HCT116 (cell line): ENCODE results near the gene SH2D1B. TPM values are rescaled to one million over a fixed set of nuclear protein-coding genes. Genes with fewer than 3 reads are reported as not detected.

Experiments used
- ATAC-seq: fragments of 200-7000 bp; cut with Tn5 transposase; 2 replicates; pipeline ENCODE4 v1.9.1; 2020; ENCODE audit warnings: mild to moderate bottlenecking, moderate library complexity
- BruUV-seq: library from RNA; stranded (reverse); fragments of 400-500 nt; replicated peaks from 2 replicates; lab custom pipeline; 2021; lab: Mats Ljungman, UMichigan
- CTCF ChIA-PET: fragments of 300-600 bp; sonication (Branson Sonifier 250); formaldehyde crosslinking; loops from one replicate; lab custom pipeline; 2021; ENCODE audit warnings: antibody characterized with exemption; lab: Charles Lee
- POLR2A ChIA-PET: fragments of 300-600, 350-600 bp; sonication (Branson Sonifier 250); formaldehyde crosslinking; loops from one replicate; lab custom pipeline; 2021; ENCODE audit warnings: antibody characterized with exemption; lab: Charles Lee
- RAD21 ChIA-PET, 2 experiments: fragments of 300-600 bp; sonication (Branson Sonifier 250); formaldehyde crosslinking; loops; one replicate each; lab custom pipeline; 2023; ENCODE audit warnings: low total read pairs in 2 of 2; ENCODE audit not compliant: uncharacterized antibody in 2 of 2, unreplicated experiment in 2 of 2, low non-redundant PET in 1 of 2; lab: Charles Lee
- DNase-seq: peaks from one replicate; pipeline ENCODE4 v3.0.0-alpha.2; 2010; ENCODE audit warnings: low read depth, low spot score
- H2AFZ ChIP-seq: fragments of 200-600 bp; shearing (Covaris generic), sonication (generic); 2 replicates; pipeline ENCODE4 v1.6.1; 2017; ENCODE audit warnings: low read depth, mixed run types, mixed read lengths, antibody characterized with exemption, low read length; ENCODE audit not compliant: poor library complexity, severe bottlenecking
- H3K27ac ChIP-seq: 2 replicates; pipeline ENCODE4 v1.5.1; 2012; ENCODE audit warnings: low read depth, low read length
- H3K27me3 ChIP-seq: fragments of 200-600 bp; sonication (generic); 2 replicates; pipeline ENCODE4 v1.6.1; 2016; ENCODE audit warnings: mixed run types, low read length, mixed read lengths; ENCODE audit not compliant: insufficient read depth
- H3K36me3 ChIP-seq, 2 experiments: fragments of 200-500 bp in 1 of 2; fragments of 200-600 bp in 1 of 2; sonication (Bioruptor generic) in 1 of 2; sonication (generic) in 1 of 2; 2 replicates each; pipeline versions ENCODE4 v1.5.1 to v1.6.1; 2014 to 2016; ENCODE audit warnings: low read length in 2 of 2, inconsistent platforms in 1 of 2, mixed read lengths in 1 of 2, mixed run types in 1 of 2; ENCODE audit not compliant: insufficient read depth in 2 of 2, control insufficient read depth in 1 of 2
- H3K4me1 ChIP-seq, 2 experiments: fragments of 200-600 bp in 1 of 2; sonication (generic) in 1 of 2; 2 replicates each; pipeline versions ENCODE4 v1.5.1 to v1.6.1; 2012 to 2017; ENCODE audit warnings: low read length in 2 of 2, inconsistent platforms in 1 of 2, mild to moderate bottlenecking in 1 of 2, mixed read lengths in 1 of 2, mixed run types in 1 of 2, moderate library complexity in 1 of 2; ENCODE audit not compliant: insufficient read depth in 2 of 2, control insufficient read depth in 1 of 2
- H3K4me2 ChIP-seq: fragments of 200-600 bp; sonication (generic); 2 replicates; pipeline ENCODE4 v1.6.1; 2017; ENCODE audit warnings: mixed run types, low read length, mixed read lengths
- H3K4me3 ChIP-seq, 2 experiments: fragments of 200-600 bp in 1 of 2; sonication (generic) in 1 of 2; replicated peaks in 1 of 2; 2 replicates each; pipeline ENCODE4 v1.5.1; 2011 to 2016; ENCODE audit warnings: low read length in 2 of 2, control low read depth in 1 of 2, low read depth in 1 of 2, mild to moderate bottlenecking in 1 of 2, mixed read lengths in 1 of 2, mixed run types in 1 of 2
- H3K79me2 ChIP-seq: fragments of 200-600 bp; sonication (generic); 2 replicates; pipeline ENCODE4 v1.6.1; 2017; ENCODE audit warnings: mild to moderate bottlenecking, mixed run types, low read length, moderate library complexity, mixed read lengths; ENCODE audit not compliant: insufficient read depth
- H3K9ac ChIP-seq: fragments of 200-600 bp; sonication (generic); 2 replicates; pipeline ENCODE4 v1.6.1; 2016; ENCODE audit warnings: low read length, mixed read lengths
- H3K9me2 ChIP-seq: fragments of 200-600 bp; sonication (generic), shearing (Covaris generic); 2 replicates; pipeline ENCODE4 v1.6.1; 2017; ENCODE audit warnings: mixed run types, mild to moderate bottlenecking, moderate library complexity; ENCODE audit not compliant: insufficient read depth
- H3K9me3 ChIP-seq, 2 experiments: fragments of 200-500 bp in 1 of 2; fragments of 200-600 bp in 1 of 2; sonication (Bioruptor generic) in 1 of 2; sonication (generic) in 1 of 2; 2 replicates each; pipeline ENCODE4 v1.6.1; 2014 to 2017; ENCODE audit warnings: low read length in 2 of 2, mixed read lengths in 2 of 2, inconsistent platforms in 1 of 2, low read depth in 1 of 2, mild to moderate bottlenecking in 1 of 2, mixed run types in 1 of 2, moderate library complexity in 1 of 2; ENCODE audit not compliant: control insufficient read depth in 1 of 2, insufficient read depth in 1 of 2
- H4K20me1 ChIP-seq: fragments of 200-600 bp; sonication (generic), shearing (Covaris generic); 2 replicates; pipeline ENCODE4 v1.6.1; 2017; ENCODE audit warnings: mixed run types, mild to moderate bottlenecking, moderate library complexity; ENCODE audit not compliant: insufficient read depth
- CBX3 ChIP-seq: IDR thresholded peaks from 2 replicates; pipeline ENCODE4 v1.6.1; 2012; ENCODE audit warnings: low read depth
- CEBPB ChIP-seq: IDR thresholded peaks from 2 replicates; pipeline ENCODE4 v1.6.1; 2012; ENCODE audit warnings: low read depth
- POLR2AphosphoS5 ChIP-seq: IDR thresholded peaks from 2 replicates; pipeline ENCODE4 v1.6.1; 2011; ENCODE audit warnings: mild to moderate bottlenecking, low read depth, low read length, moderate library complexity
- SIN3A ChIP-seq: IDR thresholded peaks from 2 replicates; pipeline ENCODE4 v1.6.1; 2012; ENCODE audit warnings: low read depth
- SP1 ChIP-seq: IDR thresholded peaks from 2 replicates; pipeline ENCODE4 v1.6.1; 2012; ENCODE audit warnings: low read depth
- SRF ChIP-seq: IDR thresholded peaks from 2 replicates; pipeline ENCODE4 v1.6.1; 2012; ENCODE audit warnings: low read depth
- TCF7L2 ChIP-seq: IDR thresholded peaks from 2 replicates; pipeline ENCODE4 v1.7.0; 2011; ENCODE audit warnings: borderline replicate concordance, inconsistent platforms; ENCODE audit not compliant: insufficient read depth, insufficient read length; ENCODE audit errors: extremely low read depth
- YY1 ChIP-seq: IDR thresholded peaks from 2 replicates; pipeline ENCODE4 v1.6.1; 2011; ENCODE audit warnings: low read length, low read depth, moderate library complexity, mild to moderate bottlenecking; ENCODE audit not compliant: insufficient replicate concordance; ENCODE audit errors: extremely low read depth
- intact Hi-C: fragments of 100-400 bp; cut with micrococcal nuclease; formaldehyde crosslinking; loops from 2 replicates; pipeline ENCODE4 v1.10.0; 2022
- total RNA-seq: library from RNA; stranded (reverse); gene quantifications from one replicate; pipeline ENCODE4 v1.2.1, GENCODE V29; 2021; ENCODE audit not compliant: unreplicated experiment
- TF ChIP-seq, protein P1 (sequence below): IDR thresholded peaks from 2 replicates; pipeline ENCODE4 v1.6.1; 2012
- TF ChIP-seq, protein P2 (sequence below): IDR thresholded peaks from 2 replicates; pipeline ENCODE4 v1.6.1; 2011; ENCODE audit warnings: mild to moderate bottlenecking, low read length, moderate library complexity; ENCODE audit not compliant: insufficient replicate concordance; ENCODE audit errors: extremely low read depth

The SH2D1B gene
- total RNA-seq, 1 experiment from 2014 or later: 0.12 TPM

DNA sequence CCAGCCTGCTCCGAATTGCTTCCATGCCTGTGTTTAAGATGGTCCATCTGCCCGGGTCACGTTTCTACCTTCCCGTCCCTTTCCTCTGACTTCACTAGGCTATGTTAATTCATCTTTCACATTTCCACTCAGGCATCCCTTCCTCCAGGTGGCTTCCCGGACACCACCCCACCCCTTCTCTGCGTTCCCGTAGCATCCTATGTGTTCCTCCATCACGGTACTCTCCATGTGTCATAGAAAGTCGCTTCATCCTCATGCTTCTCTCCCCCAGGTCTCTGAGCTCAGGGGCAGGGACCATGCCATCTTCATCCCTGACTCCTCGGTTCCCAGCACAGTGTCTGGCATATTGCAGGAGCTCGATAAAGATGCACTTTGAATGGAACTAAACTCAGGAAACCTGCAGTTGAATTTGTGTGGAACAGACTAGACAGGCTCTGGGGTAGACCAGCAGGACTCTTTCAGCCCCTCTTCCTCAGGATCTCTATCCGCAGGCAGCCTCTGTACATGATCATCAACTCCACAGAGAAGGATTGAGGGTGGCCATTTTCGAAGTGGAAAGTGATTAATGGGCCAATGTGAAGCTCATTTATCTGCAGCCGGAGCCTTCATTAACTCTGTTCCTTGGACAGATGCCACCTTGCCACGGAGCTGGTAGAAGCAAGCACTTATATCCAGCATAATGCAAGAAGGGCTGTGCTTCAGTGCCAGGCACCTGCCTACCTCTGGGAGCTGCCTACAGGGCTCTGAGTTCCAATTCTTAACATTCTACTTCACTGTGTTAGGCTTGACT lies 21.3 kb downstream of the SH2D1B start:
- Histone ChIP-seq H3K4me3 (no peak overlapping the region), H3K9ac (no peak overlapping the region), H2AFZ (no peak overlapping the region), H3K27me3 (no peaks in the 10 kb centered on the region)
- ChIA-PET POLR2A (no interaction called here), RAD21 (interaction anchor here in 1 of 2 experiments (0.7 kb wide), 1 partner anchor 33 kb away, joined by 3 read pairs; no protein-coding TSS in a partner anchor), CTCF (interaction anchor here (1.0 to 2.8 kb wide), 4 partner anchors 10 to 598 kb away, joined by 3 to 9 read pairs (median 7); no protein-coding TSS in a partner anchor)
- intact Hi-C loops: loop anchor here (10.0 kb wide), 1 partner anchor 146 kb away; no protein-coding TSS in a partner anchor
- DNase-seq: no peak
- TF ChIP-seq YY1 (no peak), TCF7L2 (no peak), CBX3 (no peak), POLR2AphosphoS5 (no peak), CEBPB (no peak), SRF (no peak), SIN3A (no peak), SP1 (no peak)
- TF ChIP-seq, protein P1, sequence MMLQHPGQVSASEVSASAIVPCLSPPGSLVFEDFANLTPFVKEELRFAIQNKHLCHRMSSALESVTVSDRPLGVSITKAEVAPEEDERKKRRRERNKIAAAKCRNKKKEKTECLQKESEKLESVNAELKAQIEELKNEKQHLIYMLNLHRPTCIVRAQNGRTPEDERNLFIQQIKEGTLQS: no peak
- TF ChIP-seq, protein P2, sequence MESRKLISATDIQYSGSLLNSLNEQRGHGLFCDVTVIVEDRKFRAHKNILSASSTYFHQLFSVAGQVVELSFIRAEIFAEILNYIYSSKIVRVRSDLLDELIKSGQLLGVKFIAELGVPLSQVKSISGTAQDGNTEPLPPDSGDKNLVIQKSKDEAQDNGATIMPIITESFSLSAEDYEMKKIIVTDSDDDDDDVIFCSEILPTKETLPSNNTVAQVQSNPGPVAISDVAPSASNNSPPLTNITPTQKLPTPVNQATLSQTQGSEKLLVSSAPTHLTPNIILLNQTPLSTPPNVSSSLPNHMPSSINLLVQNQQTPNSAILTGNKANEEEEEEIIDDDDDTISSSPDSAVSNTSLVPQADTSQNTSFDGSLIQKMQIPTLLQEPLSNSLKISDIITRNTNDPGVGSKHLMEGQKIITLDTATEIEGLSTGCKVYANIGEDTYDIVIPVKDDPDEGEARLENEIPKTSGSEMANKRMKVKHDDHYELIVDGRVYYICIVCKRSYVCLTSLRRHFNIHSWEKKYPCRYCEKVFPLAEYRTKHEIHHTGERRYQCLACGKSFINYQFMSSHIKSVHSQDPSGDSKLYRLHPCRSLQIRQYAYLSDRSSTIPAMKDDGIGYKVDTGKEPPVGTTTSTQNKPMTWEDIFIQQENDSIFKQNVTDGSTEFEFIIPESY: no peak
- TF ChIP-seq, all 23 proteins: peak for 0
- no peak for ATAC-seq
- no peaks in the 10 kb centered on the region for H3K9me2 ChIP-seq
- peaks cover 0 to 4% of the 10 kb centered on the region in 2 experiments; a peak in 2 of 4 replicates for H3K4me1 ChIP-seq
- no peaks in the 10 kb centered on the region for H3K36me3 ChIP-seq
- H4K20me1 ChIP-seq: no peaks in the 10 kb centered on the region
- no TSS peak for BruUV-seq
- H3K27ac ChIP-seq: no peak overlapping the region
- no peak overlapping the region for H3K4me2 ChIP-seq
- H3K9me3 ChIP-seq: no peaks in the 10 kb centered on the region
- H3K79me2 ChIP-seq: no peaks in the 10 kb centered on the region
